Ammon's horn (tissue), 1 donor: ENCODE results near the gene CELSR1.
"Not testable (repeated sequence)": the region's sequence is repeated elsewhere in the genome, so short reads cannot be mapped to it uniquely, and the experiment has no call there.

ENCODE experiments used
- DNase-seq: peaks from one replicate; pipeline ENCODE4 v3.0.0-alpha.2; 2016; ENCODE audit warnings: low spot score

Gene CELSR1

DNA sequence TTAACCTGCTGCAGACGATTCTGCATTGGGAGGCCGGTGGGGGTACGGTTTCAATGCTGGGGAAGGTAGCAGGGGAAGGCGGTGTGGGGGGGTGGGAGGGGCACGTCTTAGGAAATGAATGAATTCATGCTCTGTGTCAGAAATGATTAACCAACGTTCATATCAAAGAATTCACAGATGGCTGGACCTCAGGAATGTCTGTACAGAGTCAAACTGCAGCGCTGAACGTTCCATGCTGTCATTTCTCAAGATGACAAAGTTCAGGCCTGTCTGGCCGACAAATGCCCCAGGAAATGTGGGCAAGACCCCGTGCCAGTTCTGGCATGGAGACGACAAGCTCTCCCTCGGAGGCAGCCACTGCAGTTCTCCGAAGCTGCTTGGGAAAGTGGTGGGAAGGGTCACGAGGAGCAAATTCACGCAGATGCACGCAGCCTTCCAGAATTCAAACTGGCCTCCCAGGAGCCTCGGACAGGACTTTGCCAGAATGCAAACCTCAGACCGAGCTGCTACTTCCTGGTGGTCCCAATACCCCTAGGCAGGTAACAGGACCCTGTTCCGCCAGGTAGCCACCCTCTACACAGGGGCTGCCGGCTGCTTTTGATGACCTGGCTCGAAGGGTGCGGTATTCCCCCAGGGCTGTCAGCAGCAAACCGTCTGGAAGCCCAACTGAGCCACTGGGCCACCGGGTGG is 120.4 kb downstream of the CELSR1 start:
- DNase-seq, result no peak

DNA sequence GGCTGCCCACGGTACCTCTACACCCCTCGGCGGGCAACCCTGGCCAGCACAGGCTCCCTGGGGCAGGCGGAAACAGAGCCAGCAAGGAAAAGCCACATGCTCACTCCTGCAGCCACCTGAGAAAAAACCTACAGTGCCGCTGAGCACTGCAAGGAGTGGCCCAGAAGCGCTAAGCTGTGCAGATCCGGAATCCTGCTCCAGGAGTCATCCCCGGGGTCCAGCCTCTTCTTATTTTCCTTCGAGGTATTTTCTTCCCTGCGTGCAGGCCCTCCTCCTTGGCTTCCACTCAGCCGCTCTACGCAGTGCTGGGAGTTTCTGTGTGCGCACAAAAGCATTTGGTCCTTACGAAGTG is 120.9 kb downstream of the CELSR1 start:
- DNase-seq, result no peak

DNA sequence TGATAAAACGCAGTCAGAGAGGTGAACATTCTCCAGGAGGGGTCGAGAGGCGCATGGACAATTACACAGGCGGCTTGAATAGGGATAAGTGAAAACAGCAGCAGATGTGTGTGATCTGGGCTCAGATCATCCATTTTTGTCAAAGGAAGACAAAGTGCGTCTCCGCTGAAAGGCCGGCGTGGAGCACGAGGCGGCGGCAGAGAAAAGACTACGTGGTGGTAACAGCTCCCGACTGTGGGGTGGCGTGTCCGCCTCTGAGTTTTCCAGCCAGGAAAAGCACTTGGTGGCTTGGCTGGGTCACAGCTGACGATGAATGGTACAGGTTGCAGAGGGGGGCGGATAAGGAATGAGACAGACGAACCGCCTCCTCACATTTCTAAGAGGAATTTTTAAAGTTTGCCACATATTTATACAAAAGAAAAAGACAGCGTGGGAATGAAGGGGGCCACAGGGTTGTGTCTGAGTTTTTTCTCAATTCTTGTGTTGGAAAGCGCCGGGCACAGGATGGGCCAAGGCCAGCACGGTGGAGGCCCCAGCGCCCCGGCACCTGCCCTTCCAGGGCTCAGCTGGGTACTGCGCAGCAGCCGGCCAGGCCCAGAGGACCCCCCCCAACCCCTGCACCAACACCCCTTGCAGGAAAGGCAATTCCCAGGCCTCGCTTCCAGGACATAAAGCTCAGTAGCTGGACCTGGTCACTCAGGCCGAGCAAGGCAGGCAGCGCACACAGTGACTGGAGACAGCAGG is 121.5 kb downstream of the CELSR1 start:
- no peak for DNase-seq

DNA sequence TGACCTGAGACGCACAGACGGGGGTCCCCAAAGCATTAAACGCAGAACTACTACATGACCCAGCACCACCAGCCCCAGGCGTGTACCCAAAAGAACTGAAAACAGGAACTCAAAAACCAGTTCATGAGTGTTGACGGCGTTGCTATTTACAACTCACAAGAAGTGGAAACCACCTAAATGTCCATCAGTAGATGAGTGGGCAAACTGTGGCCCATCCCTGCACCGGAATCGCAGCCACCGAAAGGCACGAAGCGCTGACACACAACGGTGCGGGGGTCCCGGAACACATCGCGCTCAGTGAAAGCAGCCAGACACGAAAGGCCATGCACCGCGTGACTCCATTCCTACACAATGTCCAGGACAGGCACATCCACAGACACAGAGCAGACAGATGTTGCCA is 122.7 kb downstream of the CELSR1 start:
- DNase-seq, result no peak

DNA sequence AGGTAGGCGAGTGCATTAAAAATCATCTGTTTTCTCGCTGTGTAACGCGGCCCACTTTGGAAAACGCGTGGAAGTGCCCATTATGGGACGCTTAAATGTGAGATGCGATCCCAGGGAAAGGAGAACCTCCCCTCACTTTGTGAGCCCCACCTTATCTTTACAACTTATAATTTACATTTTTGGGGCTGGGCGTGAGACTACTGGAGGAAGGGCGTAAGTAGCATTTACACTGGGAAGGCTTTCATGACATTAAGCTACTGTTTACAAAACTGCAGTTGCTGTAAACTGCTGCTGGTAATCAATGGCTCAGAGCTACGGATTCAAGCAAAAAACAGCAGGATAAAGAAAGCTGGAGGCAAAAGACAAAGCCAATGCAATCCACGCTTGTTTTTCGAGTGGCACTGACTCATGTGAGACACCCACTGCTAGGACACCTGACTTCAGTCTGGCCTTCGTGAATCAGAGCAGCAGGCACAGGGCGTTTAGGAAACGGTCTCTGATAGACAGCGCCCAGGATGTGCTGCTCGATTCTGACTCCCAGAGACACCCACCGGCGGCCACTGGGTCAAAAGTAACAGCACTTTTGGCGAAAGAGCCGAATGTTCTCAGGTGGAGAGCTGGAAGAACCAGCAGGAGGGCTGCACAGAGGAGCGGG is 123.6 kb downstream of the CELSR1 start:
- DNase-seq, result no peak

DNA sequence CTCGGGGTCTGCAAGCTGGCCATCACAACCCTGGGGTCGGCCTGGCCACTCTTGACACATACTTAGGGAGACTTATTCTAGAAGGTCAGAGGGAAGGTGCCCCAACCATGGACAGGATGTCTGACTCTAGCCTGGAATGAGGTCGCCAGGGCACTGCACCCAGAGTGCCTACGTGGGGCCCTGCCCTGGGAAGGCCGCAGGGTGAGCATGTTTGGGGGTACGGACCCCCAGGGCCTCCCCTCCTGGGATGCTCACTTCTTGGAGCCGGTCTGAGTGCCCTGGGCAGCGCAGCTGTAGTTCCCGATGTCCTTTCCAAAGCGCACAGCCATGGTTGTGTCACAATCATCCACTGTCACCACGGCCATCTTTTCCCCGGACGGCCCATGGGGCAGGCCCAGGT is 126.1 kb downstream of the CELSR1 start:
- DNase-seq, result no peak

DNA sequence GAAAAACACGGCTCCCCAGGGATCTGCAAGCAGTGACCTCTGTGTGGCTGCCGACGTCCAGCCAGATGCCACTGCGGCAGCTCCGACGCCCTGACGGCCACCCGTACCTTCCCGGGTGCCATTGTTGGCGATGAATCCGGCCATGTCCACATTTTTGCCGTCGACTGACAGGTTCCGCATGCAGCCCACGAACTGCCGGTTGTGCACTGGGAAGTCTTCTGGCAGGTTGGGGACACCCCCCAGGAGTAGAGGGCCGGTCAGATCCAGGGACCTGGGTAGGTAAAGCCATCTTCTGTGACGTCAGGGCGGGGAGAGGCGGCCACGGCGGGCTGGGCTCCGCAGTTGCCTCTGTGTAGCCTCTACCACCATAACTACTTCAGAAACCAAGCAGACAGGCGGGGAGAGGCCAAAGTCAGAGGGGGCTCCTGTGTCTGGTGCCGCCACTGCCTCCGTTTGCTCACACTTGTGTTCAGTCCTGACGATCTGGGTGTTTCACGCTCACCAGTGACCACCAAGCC is 127.1 kb downstream of the CELSR1 start:
- no peak for DNase-seq

DNA sequence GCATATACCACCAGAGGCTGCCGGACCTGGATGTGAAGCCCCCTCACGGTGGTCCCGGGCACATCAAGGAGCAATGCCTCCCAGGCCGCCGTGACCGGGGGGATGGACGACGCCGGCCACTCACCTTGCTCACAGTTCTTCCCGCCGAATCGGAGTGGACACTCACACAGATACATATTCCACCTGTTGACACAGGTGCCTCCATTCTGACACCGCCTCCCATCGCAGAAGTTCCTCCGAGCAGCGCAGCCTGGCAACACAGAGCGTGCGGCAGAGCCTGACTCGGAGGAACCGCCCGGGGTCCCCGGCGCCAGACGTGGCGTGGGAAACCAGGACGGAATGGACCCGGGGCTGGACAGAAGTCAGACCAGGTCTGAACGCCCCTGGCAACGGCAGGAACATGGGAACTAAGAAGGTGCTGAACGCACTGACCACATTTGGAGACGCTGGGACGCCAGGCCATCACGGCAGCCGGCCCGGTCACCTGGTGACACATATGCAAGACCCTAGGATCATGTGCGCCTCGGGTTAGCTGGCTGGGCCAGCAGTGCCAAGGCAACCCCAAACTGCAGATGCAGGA is 127.7 kb downstream of the CELSR1 start:
- no peak for DNase-seq

DNA sequence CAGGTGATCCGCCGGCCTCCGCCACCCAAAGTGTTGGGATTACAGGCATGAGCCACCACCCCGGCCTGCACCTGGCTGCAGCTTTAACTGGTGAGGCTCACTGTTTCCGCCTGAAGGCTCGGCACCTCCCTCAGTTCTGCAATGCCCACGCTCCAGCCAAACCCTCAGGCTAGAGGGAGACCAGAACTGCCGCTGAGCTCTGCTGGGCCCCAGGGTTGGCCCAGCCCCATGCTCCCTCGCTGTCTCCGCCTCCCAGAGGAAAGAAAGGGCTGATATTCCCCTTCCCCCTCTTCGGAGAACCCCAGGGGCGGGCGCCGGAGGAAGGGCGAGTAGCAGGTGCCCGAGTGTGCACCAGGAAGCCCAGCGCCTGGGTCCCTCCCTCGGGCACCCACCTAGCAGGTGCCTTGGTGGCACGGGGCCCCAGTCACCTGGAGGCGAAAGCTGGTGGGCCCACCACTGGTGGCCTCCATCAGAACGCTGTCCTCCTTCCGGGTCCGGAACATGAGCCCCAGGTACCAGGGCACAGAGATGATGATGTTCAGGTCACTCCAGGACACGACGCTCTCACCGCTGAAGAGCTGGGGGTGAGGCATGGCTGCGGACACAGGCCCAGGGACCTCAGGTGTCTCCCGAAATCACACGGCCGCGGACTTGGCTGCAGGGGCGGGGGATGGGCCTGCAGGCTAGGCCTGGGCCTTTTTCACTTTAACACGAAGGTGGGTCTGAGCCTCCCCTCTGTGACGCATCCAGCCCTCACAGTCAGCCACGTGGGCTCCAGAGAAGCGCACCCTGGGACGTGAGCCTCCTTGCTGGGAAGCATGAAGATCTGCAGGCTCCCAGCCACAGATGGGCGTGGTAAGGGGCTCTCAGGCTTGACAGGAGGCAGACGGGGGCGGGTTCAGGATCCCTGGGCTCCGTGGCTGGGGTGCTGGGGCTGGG is 128.6 kb downstream of the CELSR1 start:
- no peak for DNase-seq

DNA sequence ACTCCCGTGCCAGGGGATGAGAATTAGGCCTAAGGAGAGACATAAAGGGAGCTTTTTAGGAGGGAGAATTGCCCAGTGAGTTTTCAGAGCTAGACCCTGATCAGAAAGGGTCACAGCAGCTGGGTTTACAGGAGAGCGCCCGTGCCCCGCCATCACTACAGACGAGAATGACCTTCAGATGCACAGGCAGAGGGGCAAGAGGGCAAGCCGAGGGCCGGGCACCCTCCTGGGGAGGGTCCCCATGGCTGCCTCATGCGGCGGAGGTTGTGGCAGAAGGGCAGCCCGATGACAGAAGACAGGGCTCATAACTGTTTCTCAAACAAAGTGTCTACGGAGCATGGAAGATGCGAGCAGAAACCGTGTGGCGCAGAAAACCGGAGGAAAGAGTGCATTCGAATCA is 129.7 kb downstream of the CELSR1 start:
- no peak for DNase-seq

DNA sequence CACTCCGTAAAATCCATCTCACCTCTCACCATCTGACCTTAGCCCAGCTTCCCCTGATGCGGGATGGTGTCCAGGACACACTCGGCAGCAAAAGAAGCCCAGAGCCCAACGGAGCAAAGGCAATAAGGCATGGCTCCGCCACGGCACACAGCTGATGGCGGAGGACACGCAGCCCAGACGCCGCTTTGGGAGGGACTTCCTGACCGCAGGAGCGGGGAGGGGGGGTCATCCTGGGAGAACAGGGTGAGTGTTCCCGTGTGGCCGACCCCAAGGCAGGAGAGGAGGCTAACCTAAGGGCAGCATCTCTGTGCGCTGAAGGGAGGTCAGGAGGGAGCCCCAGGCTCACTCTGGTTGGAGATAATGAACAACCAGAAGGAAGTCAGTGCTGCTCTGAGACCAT is 130.6 kb downstream of the CELSR1 start:
- DNase-seq, result no peak

DNA sequence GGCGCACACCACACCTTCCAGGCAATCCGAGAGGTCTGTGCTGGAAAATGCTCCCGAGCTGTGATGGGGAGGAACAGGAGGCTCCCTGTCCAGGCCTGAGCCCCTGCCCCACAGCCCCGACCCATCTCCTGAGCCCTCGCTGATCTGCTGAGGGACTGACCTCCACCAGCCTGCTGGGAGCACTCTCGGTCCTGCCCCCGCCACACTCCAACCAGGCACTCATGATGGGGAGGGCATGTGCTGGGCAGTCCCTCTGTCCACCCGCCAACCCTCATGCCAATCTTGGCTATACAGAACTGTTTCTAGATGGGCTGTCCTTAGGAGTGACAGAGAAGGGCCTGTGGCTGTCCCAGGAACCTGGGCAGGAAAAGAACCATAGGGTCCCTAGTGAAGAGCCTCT is 131.1 kb downstream of the CELSR1 start:
- DNase-seq, result no peak

DNA sequence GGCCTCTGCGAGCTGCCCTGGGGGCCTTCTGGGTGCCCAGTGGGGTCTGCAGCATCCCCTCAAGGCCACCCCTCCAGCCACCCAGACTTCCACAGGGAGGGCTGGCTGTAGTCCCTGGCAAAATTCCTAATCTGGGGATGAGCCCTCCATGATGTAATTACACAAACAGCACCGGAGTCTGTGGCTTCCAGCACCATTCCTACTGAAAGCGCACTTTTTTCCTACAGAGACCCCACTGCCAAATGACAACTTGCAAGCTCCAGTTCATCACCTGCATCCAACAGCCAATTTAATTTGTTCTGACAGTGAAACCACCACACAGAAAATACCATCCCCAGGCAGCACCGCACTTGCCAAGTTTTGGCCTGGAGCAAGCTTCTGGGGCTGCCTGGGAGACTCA is 131.5 kb downstream of the CELSR1 start:
- DNase-seq, result no peak

DNA sequence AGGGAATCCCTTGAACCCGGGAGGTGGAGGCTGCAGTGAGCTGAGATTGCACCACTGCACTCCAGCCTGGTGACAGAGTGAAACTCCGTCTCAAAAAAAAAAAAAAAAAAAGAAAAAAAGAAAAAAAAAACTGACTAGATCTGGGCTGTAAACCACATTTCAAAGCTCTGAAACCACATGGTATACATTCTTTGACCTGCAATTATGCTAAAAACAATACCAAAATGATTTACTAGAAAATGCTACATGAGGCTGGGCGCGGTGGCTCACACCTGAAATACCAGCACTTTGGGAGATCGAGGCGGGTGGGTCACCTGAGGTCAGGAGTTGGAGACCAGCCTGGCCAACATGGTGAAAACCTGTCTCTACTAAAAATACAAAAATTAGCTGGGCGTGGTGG is 133.5 kb downstream of the CELSR1 start:
- not testable (repeated sequence) for DNase-seq

DNA sequence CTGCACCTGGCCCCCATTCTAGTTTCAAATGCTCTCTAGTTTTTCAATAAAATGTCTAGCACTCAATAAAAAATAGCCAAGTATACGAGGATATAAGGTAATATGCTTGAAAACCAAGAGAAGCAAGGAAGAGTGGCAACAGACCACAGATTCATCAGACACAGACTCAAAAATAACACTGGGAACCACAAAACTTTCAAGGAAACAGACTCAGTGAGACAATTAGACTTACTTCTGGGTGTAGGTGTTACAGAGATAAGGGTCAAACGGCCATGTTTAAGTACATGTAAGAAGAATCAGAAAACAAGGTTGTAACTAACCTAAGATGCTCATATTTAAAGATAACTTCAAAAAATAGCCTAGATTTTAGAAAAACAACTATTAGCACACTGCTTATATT is 134.9 kb downstream of the CELSR1 start:
- DNase-seq, result no peak

DNA sequence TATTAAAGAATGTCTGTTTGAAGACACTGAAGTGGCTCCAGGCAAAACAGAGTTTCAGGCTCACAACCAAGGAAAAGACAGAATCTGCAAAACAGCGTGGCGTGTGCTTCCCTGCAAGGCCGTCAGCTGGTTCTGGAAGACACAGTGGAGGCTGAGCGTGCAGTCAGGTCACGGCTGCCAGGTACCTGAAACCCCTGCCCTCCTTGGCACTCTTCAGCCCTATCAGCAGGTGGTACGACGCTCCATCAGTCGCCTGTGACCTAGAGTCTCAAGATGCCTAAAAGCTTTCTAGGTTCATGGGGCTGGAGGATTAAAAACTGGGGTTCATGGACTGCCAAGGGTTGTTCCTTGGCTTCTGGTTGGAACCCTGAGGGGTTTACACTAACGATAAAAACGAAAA is 136.1 kb downstream of the CELSR1 start:
- no peak for DNase-seq

DNA sequence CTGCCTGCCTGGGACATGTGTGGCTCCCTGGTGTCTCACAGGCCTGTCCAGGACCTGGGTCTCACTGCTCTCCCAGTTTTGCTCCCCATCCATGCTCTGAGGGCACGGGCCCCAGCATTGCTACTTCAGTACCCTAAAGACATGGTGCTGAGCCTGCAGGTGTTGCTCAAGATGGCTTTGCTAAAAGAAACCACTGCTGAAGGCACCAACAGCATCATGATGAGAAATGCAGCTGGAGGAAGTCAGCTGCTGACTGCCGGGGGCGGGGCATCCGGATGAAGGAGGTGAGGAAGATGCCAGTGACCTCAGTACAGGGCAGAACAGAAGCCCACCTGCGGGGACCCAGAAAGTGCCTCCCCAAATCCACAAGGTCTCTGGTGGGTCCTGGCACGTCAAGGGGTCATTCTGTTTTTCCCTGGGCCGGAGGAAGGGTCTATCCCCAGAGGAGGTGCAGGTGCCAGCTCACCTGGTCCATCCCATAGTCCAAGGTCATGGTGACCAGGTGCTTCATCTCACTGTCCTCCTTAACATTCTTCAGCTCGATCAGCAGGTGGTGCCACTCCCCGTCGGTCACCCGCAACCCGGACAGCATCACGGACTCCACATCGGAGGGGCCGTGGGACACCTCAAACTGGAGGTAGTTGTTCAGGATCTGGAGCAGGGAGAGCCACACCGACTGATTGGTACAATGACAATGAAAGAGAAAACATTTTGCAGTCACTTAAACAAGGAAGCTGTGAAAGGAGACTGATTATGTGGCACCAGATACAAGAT is 138.0 kb downstream of the CELSR1 start:
- DNase-seq, result no peak

DNA sequence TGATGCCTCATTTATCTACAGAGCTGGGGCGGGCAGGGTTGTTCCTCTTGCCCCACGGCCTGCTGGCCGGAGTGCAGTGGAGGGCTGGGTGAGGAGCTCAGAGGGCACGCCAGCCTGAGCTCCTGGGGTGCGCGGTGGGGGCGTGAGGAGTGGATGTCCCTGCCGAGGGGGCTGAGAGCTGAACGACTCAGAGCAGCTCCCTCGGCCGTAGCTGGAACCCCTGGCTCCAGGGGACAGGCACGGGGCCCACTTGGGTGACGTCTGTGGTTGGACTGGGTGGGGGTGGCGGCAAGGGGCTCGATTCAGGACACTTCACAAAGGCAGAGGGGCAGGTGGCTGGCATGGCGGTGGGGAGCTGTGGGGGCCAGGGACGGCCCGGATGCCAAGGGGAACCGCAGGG is 139.5 kb downstream of the CELSR1 start:
- no peak for DNase-seq

DNA sequence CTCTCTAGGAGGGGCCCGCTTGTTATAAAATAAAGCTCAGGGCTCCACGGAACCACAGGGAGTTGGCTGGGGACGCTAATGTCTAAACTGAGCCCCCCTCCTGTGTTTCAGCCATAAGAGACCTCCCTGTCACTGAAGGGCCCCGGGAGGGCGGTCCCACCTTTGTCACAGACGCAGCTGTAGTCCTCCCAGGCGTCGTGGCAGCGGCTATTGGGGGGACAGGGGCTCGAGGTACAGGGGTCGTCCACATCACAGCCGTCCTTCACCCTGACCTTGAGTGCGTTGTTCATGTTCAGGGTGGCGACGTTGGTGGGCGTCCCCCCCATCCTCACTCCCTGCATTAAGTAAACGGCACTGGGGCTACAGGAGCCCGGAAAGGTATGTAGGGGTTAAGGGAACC is 139.9 kb downstream of the CELSR1 start:
- DNase-seq, result no peak

DNA sequence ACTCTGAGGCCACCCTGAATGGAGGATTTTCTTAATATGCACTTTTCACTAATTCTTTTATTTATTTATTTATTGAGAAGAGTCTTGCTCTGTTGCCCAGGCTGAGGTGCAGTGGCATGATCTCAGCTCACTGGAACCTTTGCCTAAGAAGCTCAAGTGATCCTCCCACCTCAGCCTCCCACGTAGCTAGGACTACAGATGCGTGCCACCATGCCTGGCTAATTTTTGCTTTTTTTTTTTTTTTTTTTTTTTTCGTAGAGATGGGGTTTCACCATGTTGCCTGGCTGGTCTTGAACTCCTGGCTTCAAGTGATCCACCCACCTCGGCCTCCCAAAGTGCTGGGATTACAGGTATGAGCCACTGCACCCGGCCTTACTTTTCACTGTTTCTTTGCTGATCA is 140.4 kb downstream of the CELSR1 start:
- not testable (repeated sequence) for DNase-seq

DNA sequence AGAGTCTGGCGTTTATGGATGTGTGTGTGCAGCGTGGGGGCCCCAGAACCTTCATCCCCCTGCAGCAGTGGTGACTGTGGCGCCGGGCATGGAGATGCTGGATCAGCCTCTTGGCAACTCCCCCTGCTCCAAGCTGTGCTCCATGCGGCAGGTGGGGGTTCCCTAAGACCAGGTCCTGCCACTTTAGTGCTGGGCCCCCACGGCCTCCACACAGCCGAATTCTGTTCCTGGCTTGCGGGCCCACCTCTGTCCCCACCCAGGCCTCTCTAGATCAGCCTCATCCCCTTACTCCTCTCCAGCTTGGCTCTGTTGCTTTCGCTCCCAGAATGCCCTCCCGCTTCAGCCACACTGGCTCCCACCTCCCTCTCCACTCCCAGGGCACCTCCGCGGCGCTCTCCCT is 142.3 kb downstream of the CELSR1 start:
- DNase-seq, result no peak
